Measurements from ENCODE around the gene PGM2L1. TPM values are rescaled to one million over a fixed set of nuclear protein-coding genes. Genes with fewer than 3 reads are reported as not detected.
"Not testable (repeated sequence)": the region's sequence is repeated elsewhere in the genome, so short reads cannot be mapped to it uniquely, and the experiment has no call there.

Gene PGM2L1
- total RNA-seq, 2 donors from 2014 or later = 10.2 to 10.8 TPM

GRCh38 chr11:74388678-74389327, 9.4 kb downstream of the PGM2L1 start:
- H3K9me3 ChIP-seq (ENCODE audit: control insufficient read depth, low read length, poor library complexity, severe bottlenecking) = no peaks in the 10 kb centered on the region
- DNase-seq (peak in 2 of 3 donors; percentile 23 to 60), ATAC-seq (peak; percentile 94)
- no peaks in the 10 kb centered on the region for H3K27me3 Mint-ChIP-seq
- H3K4me1 Mint-ChIP-seq = peaks cover 28% of the 10 kb centered on the region
- H3K27ac Mint-ChIP-seq = peak overlapping the region; percentile 89
- H3K4me3 Mint-ChIP-seq = peak overlapping the region; percentile 3
- no peaks in the 10 kb centered on the region for H3K36me3 Mint-ChIP-seq (ENCODE audit: low read depth)

- no peak overlapping the region for H3K4me3 Mint-ChIP-seq
- no peaks in the 10 kb centered on the region for H3K36me3 Mint-ChIP-seq (ENCODE audit: low read depth)
- H3K9me3 ChIP-seq (ENCODE audit: control insufficient read depth, low read length, poor library complexity, severe bottlenecking) = no peaks in the 10 kb centered on the region
- H3K4me1 Mint-ChIP-seq = peaks cover 11% of the 10 kb centered on the region
- ATAC-seq (no peak), DNase-seq (no peak)
- no peak overlapping the region for H3K27ac Mint-ChIP-seq
- H3K27me3 Mint-ChIP-seq = no peaks in the 10 kb centered on the region
Observed at GRCh38 chr11:74384641-74385040, 13.6 kb downstream of the PGM2L1 start.

DNA sequence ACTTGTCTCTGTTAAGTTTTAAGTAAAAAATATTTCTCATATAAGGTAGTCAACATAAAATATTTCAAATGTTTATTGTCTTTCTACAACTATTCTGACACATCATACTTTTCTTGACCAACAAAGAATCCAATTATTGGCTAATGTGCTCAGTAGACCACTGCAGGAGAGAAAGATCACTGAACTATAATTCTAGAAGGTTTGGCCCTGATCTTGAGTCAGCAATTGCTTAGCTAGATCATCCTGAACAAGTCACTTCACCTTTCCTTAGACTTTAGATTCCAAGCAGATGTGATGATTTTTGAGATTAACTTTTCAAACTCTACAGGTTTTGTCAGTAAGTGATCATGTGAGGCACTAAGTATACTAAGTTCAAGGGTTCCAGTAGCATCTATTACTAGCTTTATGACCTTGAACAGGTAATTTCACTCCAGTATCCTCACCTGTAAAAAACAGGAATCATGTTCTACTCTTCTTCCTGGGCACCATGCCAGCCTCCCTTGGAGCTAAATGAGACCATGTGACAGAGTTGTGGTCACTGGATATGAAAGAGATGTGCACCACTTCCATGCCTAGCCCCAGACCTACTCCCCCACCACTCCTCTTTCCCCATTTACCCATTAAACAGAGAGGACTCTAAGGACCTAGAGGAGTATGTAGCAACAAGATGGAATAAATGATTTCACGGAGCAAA, 17.3 kb downstream of the PGM2L1 start:
- Mint-ChIP-seq H3K4me3 (no peak overlapping the region), H3K36me3 (ENCODE audit: low read depth) (no peaks in the 10 kb centered on the region), H3K27ac (no peak overlapping the region), H3K4me1 (peaks cover 4% of the 10 kb centered on the region), H3K27me3 (no peaks in the 10 kb centered on the region)
- H3K9me3 ChIP-seq (ENCODE audit: control insufficient read depth, low read length, poor library complexity, severe bottlenecking) = no peaks in the 10 kb centered on the region
- DNase-seq (no peak), ATAC-seq (no peak)

DNA sequence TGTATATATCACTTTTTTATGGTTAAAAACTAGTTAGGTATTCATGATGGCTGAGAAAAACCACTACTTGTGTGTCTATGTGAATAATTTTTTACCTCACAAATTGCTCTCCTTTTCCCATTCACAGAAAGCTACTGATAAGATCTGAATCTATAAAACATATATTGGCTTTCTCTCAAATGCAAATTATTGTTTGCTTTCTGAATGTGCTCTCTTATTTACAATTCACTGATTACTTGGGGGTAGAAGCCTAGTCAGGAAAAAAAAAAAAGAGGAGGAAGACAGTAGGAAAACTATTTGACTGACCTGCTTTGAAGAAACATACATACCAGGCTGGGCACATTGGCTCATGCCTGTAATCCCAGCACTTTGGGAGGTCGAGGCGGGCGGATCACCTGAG, 20.5 kb downstream of the PGM2L1 start:
- no peaks in the 10 kb centered on the region for H3K9me3 ChIP-seq (ENCODE audit: control insufficient read depth, low read length, poor library complexity, severe bottlenecking)
- peaks cover 3% of the 10 kb centered on the region for H3K4me1 Mint-ChIP-seq
- ATAC-seq = no peak
- no peaks in the 10 kb centered on the region for H3K27me3 Mint-ChIP-seq
- H3K27ac Mint-ChIP-seq = no peak overlapping the region
- H3K4me3 Mint-ChIP-seq = no peak overlapping the region
- no peak for DNase-seq
- H3K36me3 Mint-ChIP-seq (ENCODE audit: low read depth) = no peaks in the 10 kb centered on the region

- Mint-ChIP-seq H3K36me3 (ENCODE audit: low read depth) (peaks cover 2% of the 10 kb centered on the region), H3K4me3 (no peak overlapping the region), H3K27me3 (no peaks in the 10 kb centered on the region), H3K4me1 (peaks cover 2% of the 10 kb centered on the region), H3K27ac (no peak overlapping the region)
- no peak for ATAC-seq
- no peaks in the 10 kb centered on the region for H3K9me3 ChIP-seq (ENCODE audit: control insufficient read depth, low read length, poor library complexity, severe bottlenecking)
- DNase-seq = no peak
Observed at GRCh38 chr11:74373382-74373781, 24.9 kb downstream of the PGM2L1 start.

DNA sequence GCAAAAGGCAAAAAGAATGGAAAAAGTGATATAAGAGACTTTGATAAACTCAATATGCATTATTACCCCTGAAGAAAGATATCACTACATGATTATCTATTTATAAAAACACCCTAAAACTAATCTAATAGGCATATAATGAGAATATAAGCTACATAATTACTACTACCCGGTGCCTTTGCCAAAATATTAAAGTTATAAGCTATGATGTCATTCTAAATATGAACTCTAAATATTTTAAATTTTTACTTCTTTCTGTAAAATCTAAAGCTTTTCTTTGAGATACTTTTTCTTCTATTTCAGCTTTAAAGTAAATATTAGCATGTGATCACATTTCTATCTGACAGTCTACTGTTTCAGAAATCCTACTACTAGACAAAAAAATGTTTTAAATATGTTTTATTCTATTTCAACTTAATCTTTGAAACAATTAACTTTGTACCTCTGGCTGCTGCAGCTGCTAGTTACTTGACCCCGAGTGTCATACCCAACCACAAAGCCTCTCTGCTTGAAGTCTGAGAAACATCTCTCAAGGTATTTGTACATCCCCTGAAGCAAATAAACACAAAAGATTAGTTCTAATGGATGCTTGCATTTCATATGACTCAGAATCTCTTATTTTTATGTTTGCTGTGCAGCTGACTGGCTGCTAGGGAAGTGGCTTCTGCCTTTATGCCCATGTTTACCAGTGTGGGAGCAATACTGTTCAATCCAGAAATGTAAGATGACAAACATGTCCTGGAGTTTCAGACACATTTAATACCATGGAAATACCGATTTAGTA, 26.8 kb downstream of the PGM2L1 start:
- no peak overlapping the region for H3K4me3 Mint-ChIP-seq
- H3K4me1 Mint-ChIP-seq = peaks cover 2% of the 10 kb centered on the region
- no peak for DNase-seq
- H3K36me3 Mint-ChIP-seq (ENCODE audit: low read depth) = peaks cover 2% of the 10 kb centered on the region
- H3K9me3 ChIP-seq (ENCODE audit: control insufficient read depth, low read length, poor library complexity, severe bottlenecking) = no peaks in the 10 kb centered on the region
- no peak overlapping the region for H3K27ac Mint-ChIP-seq
- ATAC-seq = no peak
- no peaks in the 10 kb centered on the region for H3K27me3 Mint-ChIP-seq

DNA sequence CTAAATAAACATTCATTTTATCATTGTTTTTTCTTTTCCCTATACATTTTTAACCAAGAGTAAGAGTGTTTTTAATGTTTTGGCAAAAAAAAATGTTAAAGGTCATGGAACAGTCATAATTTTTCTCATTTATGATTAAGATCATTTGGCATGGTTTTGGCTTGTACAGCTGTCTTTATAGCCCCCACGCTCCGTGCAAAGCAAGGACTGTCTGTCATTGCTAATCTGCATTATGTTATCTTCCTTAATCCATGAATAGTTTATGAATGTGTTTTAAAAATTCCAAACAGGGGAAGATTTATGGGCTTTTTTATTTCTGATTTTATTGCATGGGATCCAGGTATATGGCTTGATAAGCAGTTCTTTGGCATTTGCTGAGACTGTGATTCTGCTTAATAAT, 28.1 kb downstream of the PGM2L1 start:
- H3K4me3 Mint-ChIP-seq = no peak overlapping the region
- no peak overlapping the region for H3K27ac Mint-ChIP-seq
- DNase-seq (no peak), ATAC-seq (no peak)
- H3K4me1 Mint-ChIP-seq = peaks cover 2% of the 10 kb centered on the region
- no peaks in the 10 kb centered on the region for H3K27me3 Mint-ChIP-seq
- H3K9me3 ChIP-seq (ENCODE audit: control insufficient read depth, low read length, poor library complexity, severe bottlenecking) = no peaks in the 10 kb centered on the region
- peaks cover 2% of the 10 kb centered on the region for H3K36me3 Mint-ChIP-seq (ENCODE audit: low read depth)

GRCh38 chr11:74367881-74368280, 30.4 kb downstream of the PGM2L1 start:
- H3K36me3 Mint-ChIP-seq (ENCODE audit: low read depth) = peaks cover 5% of the 10 kb centered on the region
- no peaks in the 10 kb centered on the region for H3K27me3 Mint-ChIP-seq
- DNase-seq = no peak
- H3K9me3 ChIP-seq (ENCODE audit: control insufficient read depth, low read length, poor library complexity, severe bottlenecking) = no peaks in the 10 kb centered on the region
- H3K27ac Mint-ChIP-seq = no peak overlapping the region
- H3K4me3 Mint-ChIP-seq = no peak overlapping the region
- peaks cover 2% of the 10 kb centered on the region for H3K4me1 Mint-ChIP-seq
- ATAC-seq = no peak

DNA sequence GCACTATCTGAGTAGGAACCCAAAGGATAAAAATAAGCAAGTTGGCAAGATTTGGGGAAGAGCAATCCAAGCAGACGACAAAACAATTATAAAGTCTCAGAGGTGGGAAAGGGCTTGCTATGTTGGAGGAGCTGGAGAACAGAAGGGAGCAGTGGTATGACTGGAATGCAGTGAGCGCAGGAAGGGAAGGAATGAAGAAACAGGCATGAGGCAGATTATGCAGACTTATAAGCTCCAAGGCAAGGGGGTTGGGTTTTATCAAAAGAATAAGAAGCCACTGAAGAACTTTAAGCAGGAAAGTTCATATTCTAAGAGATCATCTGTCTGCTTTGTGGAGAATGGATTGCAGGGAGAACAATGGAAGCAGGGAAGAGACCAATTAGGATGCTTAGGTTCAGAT, 31.7 kb downstream of the PGM2L1 start:
- H3K27ac Mint-ChIP-seq = no peak overlapping the region
- peaks cover 5% of the 10 kb centered on the region for H3K4me1 Mint-ChIP-seq
- peaks cover 3% of the 10 kb centered on the region for H3K36me3 Mint-ChIP-seq (ENCODE audit: low read depth)
- ATAC-seq = no peak
- no peaks in the 10 kb centered on the region for H3K27me3 Mint-ChIP-seq
- no peak for DNase-seq
- H3K4me3 Mint-ChIP-seq = no peak overlapping the region
- H3K9me3 ChIP-seq (ENCODE audit: control insufficient read depth, low read length, poor library complexity, severe bottlenecking) = no peaks in the 10 kb centered on the region

DNA sequence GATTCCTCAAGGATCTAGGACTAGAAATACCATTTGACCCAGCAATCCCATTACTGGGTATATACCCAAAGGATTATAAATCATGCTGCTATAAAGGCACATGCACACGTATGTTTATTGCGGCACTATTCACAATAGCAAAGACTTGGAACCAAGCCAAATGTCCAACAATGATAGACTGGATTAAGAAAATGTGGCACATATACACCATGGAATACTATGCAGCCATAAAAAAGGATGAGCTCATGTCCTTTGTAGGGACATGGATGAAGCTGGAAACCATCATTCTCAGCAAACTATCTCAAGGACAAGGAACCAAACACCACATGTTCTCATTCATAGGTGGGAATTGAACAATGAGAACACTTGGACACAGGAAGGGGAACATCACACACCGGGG, 32.4 kb downstream of the PGM2L1 start:
- not testable (repeated sequence) for H3K4me3 Mint-ChIP-seq; H3K36me3 Mint-ChIP-seq (ENCODE audit: low read depth); H3K9me3 ChIP-seq (ENCODE audit: control insufficient read depth, low read length, poor library complexity, severe bottlenecking); H3K4me1 Mint-ChIP-seq; H3K27ac Mint-ChIP-seq; H3K27me3 Mint-ChIP-seq; ATAC-seq; DNase-seq

GRCh38 chr11:74357449-74357848, 40.8 kb downstream of the PGM2L1 start:
- no peak for ATAC-seq
- no peaks in the 10 kb centered on the region for H3K27me3 Mint-ChIP-seq
- DNase-seq = no peak
- no peak overlapping the region for H3K4me3 Mint-ChIP-seq
- H3K9me3 ChIP-seq (ENCODE audit: control insufficient read depth, low read length, poor library complexity, severe bottlenecking) = no peaks in the 10 kb centered on the region
- peaks cover 8% of the 10 kb centered on the region for H3K36me3 Mint-ChIP-seq (ENCODE audit: low read depth)
- peaks cover 1% of the 10 kb centered on the region for H3K4me1 Mint-ChIP-seq
- no peak overlapping the region for H3K27ac Mint-ChIP-seq

DNA sequence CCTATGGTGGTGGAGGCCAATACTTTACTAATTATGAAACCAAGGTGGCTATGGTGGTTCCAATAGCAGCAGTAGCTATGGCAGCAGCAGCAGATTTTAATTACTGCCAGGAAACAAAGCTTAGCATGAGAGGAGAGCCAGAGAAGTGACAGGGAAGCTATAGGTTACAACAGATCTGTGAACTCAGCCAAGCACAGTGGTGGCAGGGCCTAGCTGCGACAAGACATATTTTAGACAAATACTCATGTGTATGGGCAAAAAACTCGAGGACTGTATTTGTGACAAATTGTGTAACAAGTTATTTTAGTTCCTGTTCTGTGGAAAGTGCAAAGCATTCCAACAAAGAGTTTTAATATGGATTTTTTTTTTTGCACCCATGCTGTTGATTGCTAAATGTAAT, 42.6 kb downstream of the PGM2L1 start:
- no peak overlapping the region for H3K27ac Mint-ChIP-seq
- ATAC-seq = no peak
- H3K27me3 Mint-ChIP-seq = no peaks in the 10 kb centered on the region
- H3K36me3 Mint-ChIP-seq (ENCODE audit: low read depth) = peaks cover 8% of the 10 kb centered on the region
- no peaks in the 10 kb centered on the region for H3K4me1 Mint-ChIP-seq
- no peak overlapping the region for H3K4me3 Mint-ChIP-seq
- H3K9me3 ChIP-seq (ENCODE audit: control insufficient read depth, low read length, poor library complexity, severe bottlenecking) = no peaks in the 10 kb centered on the region
- DNase-seq = no peak

DNA sequence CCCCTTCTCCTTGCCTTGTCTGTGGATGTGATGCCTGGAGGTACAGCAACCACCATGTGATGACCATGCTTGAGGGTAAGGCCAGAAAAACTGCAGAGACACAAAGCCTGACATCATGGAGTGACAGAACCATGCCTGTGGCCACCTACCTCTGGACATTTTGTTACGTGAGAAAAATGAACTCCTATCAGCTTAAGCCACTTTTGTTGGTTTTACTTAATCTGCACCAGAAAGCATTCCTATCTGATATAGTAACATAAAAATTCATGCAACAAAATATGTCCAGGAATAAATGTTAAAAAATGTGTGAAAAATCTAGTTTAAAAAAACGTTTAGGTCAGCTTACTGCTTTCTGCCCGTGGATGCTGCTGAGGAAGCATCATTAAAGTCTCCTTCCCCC, 44.2 kb downstream of the PGM2L1 start:
- H3K27me3 Mint-ChIP-seq = no peaks in the 10 kb centered on the region
- no peak overlapping the region for H3K27ac Mint-ChIP-seq
- H3K4me1 Mint-ChIP-seq = no peaks in the 10 kb centered on the region
- no peak overlapping the region for H3K4me3 Mint-ChIP-seq
- DNase-seq (no peak), ATAC-seq (no peak)
- no peaks in the 10 kb centered on the region for H3K9me3 ChIP-seq (ENCODE audit: control insufficient read depth, low read length, poor library complexity, severe bottlenecking)
- peaks cover 6% of the 10 kb centered on the region for H3K36me3 Mint-ChIP-seq (ENCODE audit: low read depth)
